ENCODE measurements around the gene RNF141. TPM values are rescaled to one million over a fixed set of nuclear protein-coding genes. Genes with fewer than 3 reads are reported as not detected.

RNF141 gene
- total and polyA plus RNA-seq, 5 donors from 2014 or later = 7.8 to 22.5 (median 17.8) TPM

DNA sequence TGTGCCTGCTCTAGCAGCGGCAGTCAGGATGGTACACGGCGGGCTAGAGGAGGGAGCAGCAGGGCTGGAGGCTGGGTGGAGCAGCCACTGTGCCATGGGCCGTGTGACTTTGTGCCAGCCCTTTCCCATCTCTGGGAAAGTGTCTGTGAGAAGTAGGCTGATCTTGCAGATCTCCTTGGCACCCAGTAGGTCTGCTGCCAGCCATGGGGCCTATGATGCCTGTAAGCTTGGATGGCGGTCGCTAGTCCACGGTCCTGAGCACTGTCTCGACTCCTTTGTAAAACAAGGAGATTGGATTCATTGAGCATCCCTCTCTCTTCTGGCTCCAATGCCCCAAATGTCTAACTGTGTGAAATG, 63.3 kb downstream of the RNF141 start:
- Mint-ChIP-seq H3K27me3 (no peaks in the 10 kb centered on the region), H3K4me1 (peaks cover 0 to 26% (median 14%) of the 10 kb centered on the region in 4 donors), H3K27ac (no peak overlapping the region), H3K4me3 (no peak overlapping the region), H3K36me3 (peaks cover 25% of the 10 kb centered on the region), H3K9me3 (no peaks in the 10 kb centered on the region)
- Histone ChIP-seq H3K4me1 (ENCODE audit: control insufficient read depth, insufficient read depth, low read length, poor library complexity, severe bottlenecking) (no peaks in the 10 kb centered on the region), H3K27ac (ENCODE audit: insufficient read depth, low read length, poor library complexity, severe bottlenecking) (no peak overlapping the region), H3K27me3 (ENCODE audit: control insufficient read depth, insufficient read depth, low read length) (no peaks in the 10 kb centered on the region), H3K4me3 (ENCODE audit: low read depth, low read length) (no peak overlapping the region), H3K36me3 (ENCODE audit: control insufficient read depth, insufficient read depth, low read length) (peaks cover 51% of the 10 kb centered on the region), H3K9me3 (ENCODE audit: control insufficient read depth in 2 of 2, low read length in 2 of 2) (no peaks in the 10 kb centered on the region)
- no peak for DNase-seq
- ATAC-seq (ENCODE audit: low read depth in 2 of 2) = no peak

DNA sequence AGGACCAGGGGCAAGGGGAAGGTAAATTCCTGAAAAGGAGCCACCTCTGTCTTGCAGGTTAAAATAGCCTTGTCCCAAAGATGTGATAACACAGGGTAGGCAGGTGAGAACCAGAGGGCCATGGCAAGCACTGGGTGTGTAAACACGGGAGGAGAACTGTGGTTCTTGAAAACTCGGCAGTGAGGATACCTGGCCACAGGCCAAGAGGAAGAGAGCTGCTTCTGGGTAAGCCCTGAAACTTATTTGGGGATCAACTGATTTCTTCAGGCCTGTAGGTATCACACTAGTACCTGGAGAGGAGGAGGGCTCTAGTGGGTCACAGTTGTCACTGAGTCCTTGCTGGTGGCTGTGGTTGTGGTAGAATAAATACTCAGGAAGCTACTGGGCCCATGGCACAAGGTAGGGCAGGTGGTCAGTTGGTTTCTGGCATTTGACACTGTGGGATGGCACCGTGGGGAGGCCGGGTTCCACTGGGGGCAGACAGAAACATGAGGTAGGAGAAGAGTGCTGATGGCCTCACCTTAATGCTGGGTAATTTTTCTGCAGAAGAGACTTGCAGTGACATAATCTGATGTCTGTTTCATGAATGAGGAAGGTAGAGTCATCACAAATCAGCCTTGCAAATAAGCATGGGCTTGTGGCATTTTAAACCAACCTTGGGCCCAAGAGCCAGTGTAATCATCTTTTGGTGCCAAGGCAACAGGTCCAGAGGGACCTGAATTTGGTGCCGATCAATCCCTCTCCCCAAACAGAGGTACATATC, 63.9 kb downstream of the RNF141 start:
- peak overlapping the region in 2 of 3 donors; percentile 67 to 78 for H3K27ac Mint-ChIP-seq
- H3K36me3 Mint-ChIP-seq = peaks cover 25% of the 10 kb centered on the region
- Histone ChIP-seq H3K27me3 (ENCODE audit: control insufficient read depth, insufficient read depth, low read length) (no peaks in the 10 kb centered on the region), H3K9me3 (ENCODE audit: control insufficient read depth in 2 of 2, low read length in 2 of 2) (no peaks in the 10 kb centered on the region), H3K4me1 (ENCODE audit: control insufficient read depth, insufficient read depth, low read length, poor library complexity, severe bottlenecking) (no peaks in the 10 kb centered on the region), H3K36me3 (ENCODE audit: control insufficient read depth, insufficient read depth, low read length) (peaks cover 49% of the 10 kb centered on the region), H3K27ac (ENCODE audit: insufficient read depth, low read length, poor library complexity, severe bottlenecking) (peak overlapping the region; percentile 5), H3K4me3 (ENCODE audit: low read depth, low read length) (no peak overlapping the region)
- H3K27me3 Mint-ChIP-seq = no peaks in the 10 kb centered on the region
- DNase-seq = no peak
- H3K4me1 Mint-ChIP-seq = peaks cover 0 to 26% (median 14%) of the 10 kb centered on the region in 4 donors
- no peak overlapping the region for H3K4me3 Mint-ChIP-seq
- H3K9me3 Mint-ChIP-seq = no peaks in the 10 kb centered on the region
- no peak for ATAC-seq (ENCODE audit: low read depth in 2 of 2)

DNA sequence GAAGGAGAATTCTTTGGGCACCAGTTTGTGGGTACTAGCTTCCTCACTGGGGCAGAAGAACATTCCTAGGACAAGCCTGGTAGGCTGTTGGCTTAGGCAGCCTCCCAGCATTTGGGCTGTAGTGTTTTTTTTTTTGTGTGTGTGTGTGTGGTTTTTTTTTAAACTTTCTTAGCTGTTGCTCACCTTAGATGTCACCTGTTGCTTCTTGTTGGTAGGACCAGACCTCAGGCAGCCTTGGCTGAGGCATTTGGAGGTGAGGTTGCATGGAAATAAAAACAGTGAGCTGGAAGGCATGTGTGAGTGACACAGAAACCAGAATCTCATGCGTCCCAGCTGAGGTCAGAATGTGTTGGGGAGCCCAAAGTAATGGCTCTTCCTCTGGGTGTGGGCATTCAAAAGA, 64.6 kb downstream of the RNF141 start:
- DNase-seq (no peak), ATAC-seq (ENCODE audit: low read depth in 2 of 2) (no peak)
- Mint-ChIP-seq H3K4me3 (no peak overlapping the region), H3K36me3 (peaks cover 25% of the 10 kb centered on the region), H3K27ac (peak overlapping the region in 2 of 3 donors; percentile 67 to 78), H3K4me1 (peaks cover 0 to 26% (median 13%) of the 10 kb centered on the region in 4 donors), H3K27me3 (no peaks in the 10 kb centered on the region), H3K9me3 (no peaks in the 10 kb centered on the region)
- H3K9me3 ChIP-seq (ENCODE audit: control insufficient read depth in 2 of 2, low read length in 2 of 2) = no peaks in the 10 kb centered on the region
- H3K4me3 ChIP-seq (ENCODE audit: low read depth, low read length) = no peak overlapping the region
- peaks cover 42% of the 10 kb centered on the region for H3K36me3 ChIP-seq (ENCODE audit: control insufficient read depth, insufficient read depth, low read length)
- no peak overlapping the region for H3K27ac ChIP-seq (ENCODE audit: insufficient read depth, low read length, poor library complexity, severe bottlenecking)
- H3K4me1 ChIP-seq (ENCODE audit: control insufficient read depth, insufficient read depth, low read length, poor library complexity, severe bottlenecking) = no peaks in the 10 kb centered on the region
- no peaks in the 10 kb centered on the region for H3K27me3 ChIP-seq (ENCODE audit: control insufficient read depth, insufficient read depth, low read length)

DNA sequence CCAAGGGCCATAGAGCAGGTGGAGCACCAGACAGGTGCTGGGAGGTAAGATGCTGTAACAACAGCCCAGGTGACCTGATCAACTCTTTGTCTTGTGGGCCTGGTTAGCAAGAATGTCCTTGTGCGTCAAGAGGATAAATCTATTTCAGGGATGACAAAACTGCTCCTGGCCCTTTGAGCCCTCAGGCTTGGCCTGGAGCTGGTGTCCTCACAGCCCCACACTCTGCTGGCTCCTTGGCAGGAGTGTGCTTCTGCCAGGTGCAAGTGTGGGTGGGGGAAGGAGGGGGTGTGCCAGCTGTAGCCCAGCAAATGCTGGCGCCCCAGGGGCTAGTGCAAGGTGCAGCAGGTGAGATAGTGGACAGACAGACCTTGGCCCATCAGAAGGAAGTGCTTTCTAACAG, 66.4 kb downstream of the RNF141 start:
- Mint-ChIP-seq H3K27me3 (no peaks in the 10 kb centered on the region), H3K27ac (peak overlapping the region in 1 of 3 donors; percentile 72), H3K36me3 (peaks cover 27% of the 10 kb centered on the region), H3K4me3 (no peak overlapping the region), H3K9me3 (peaks cover 0 to 4% (median 0%) of the 10 kb centered on the region in 7 donors), H3K4me1 (peaks cover 0 to 23% (median 12%) of the 10 kb centered on the region in 4 donors)
- Histone ChIP-seq H3K27ac (ENCODE audit: insufficient read depth, low read length, poor library complexity, severe bottlenecking) (no peak overlapping the region), H3K4me3 (ENCODE audit: low read depth, low read length) (no peak overlapping the region), H3K4me1 (ENCODE audit: control insufficient read depth, insufficient read depth, low read length, poor library complexity, severe bottlenecking) (no peaks in the 10 kb centered on the region), H3K36me3 (ENCODE audit: control insufficient read depth, insufficient read depth, low read length) (peaks cover 32% of the 10 kb centered on the region), H3K27me3 (ENCODE audit: control insufficient read depth, insufficient read depth, low read length) (no peaks in the 10 kb centered on the region), H3K9me3 (ENCODE audit: control insufficient read depth in 2 of 2, low read length in 2 of 2) (no peaks in the 10 kb centered on the region)
- no peak for ATAC-seq (ENCODE audit: low read depth in 2 of 2)
- no peak for DNase-seq

DNA sequence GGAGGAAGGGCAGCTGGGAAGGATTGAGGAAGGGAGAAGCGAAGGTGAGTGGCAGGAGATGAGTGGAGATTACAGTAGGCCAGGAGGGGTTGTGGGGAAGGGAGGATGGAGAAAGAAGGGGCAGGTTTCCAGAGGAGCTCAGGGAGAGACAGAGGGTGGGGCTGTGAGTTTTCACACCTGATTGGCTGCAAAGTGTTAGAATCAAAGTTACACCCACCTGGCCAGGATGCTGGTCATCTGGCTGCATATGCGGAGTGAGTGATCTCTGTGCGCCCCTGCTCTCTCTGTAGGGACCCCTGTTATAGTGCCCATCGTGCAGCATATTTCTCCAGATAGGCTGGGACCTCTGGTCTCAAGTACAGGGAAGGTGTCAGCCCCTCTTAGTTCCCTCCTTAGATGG, 67.6 kb downstream of the RNF141 start:
- Mint-ChIP-seq H3K9me3 (peaks cover 0 to 4% (median 0%) of the 10 kb centered on the region in 7 donors), H3K36me3 (peaks cover 24% of the 10 kb centered on the region), H3K4me1 (peaks cover 5 to 21% (median 11%) of the 10 kb centered on the region in 4 donors), H3K27me3 (no peaks in the 10 kb centered on the region), H3K4me3 (no peak overlapping the region), H3K27ac (peak overlapping the region in 1 of 3 donors; percentile 72)
- ATAC-seq (ENCODE audit: low read depth in 2 of 2) = no peak
- Histone ChIP-seq H3K36me3 (ENCODE audit: control insufficient read depth, insufficient read depth, low read length) (peaks cover 21% of the 10 kb centered on the region), H3K9me3 (ENCODE audit: control insufficient read depth in 2 of 2, low read length in 2 of 2) (no peaks in the 10 kb centered on the region), H3K27me3 (ENCODE audit: control insufficient read depth, insufficient read depth, low read length) (no peaks in the 10 kb centered on the region), H3K27ac (ENCODE audit: insufficient read depth, low read length, poor library complexity, severe bottlenecking) (no peak overlapping the region), H3K4me3 (ENCODE audit: low read depth, low read length) (no peak overlapping the region), H3K4me1 (ENCODE audit: control insufficient read depth, insufficient read depth, low read length, poor library complexity, severe bottlenecking) (no peaks in the 10 kb centered on the region)
- DNase-seq = no peak

DNA sequence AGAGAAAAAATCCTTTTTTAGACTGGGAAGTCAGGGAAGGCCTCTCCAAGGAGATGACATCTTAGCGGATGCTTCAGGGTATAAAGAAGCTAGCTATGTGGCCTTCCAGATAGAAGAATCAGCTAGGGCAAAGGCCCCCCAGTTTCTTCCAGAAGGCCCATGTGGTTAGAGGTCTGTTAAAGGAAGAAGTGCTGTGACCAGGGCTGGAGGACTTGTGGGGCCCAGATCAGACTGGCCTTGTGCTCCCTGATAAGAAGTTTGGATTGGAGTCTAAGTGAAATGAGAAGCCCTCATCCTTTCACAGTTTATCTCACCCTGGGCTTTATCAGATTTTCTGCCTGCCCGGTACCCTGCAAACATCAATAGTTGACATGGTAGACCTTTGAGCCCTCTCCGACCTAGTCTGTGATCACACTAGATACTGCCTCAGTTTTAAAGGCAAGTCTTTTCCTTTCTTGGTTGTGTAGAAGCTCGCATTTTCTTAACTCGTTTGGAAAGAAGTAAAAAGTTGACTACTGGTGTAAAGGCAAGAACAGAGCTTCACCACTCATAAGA, 78.2 kb downstream of the RNF141 start:
- H3K4me1 ChIP-seq (ENCODE audit: control insufficient read depth, insufficient read depth, low read length, poor library complexity, severe bottlenecking) = peaks cover 25% of the 10 kb centered on the region
- no peak overlapping the region for H3K27ac ChIP-seq (ENCODE audit: insufficient read depth, low read length, poor library complexity, severe bottlenecking)
- H3K36me3 ChIP-seq (ENCODE audit: control insufficient read depth, insufficient read depth, low read length) = peaks cover 38% of the 10 kb centered on the region
- ATAC-seq (ENCODE audit: low read depth in 2 of 2) (no peak), DNase-seq (no peak)
- H3K9me3 ChIP-seq (ENCODE audit: control insufficient read depth in 2 of 2, low read length in 2 of 2) = no peaks in the 10 kb centered on the region
- H3K4me3 Mint-ChIP-seq = no peak overlapping the region
- H3K4me1 Mint-ChIP-seq = peaks cover 6 to 32% (median 23%) of the 10 kb centered on the region in 4 donors
- H3K36me3 Mint-ChIP-seq = peaks cover 38% of the 10 kb centered on the region
- H3K9me3 Mint-ChIP-seq = peaks cover 0 to 1% (median 0%) of the 10 kb centered on the region in 7 donors
- H3K27me3 ChIP-seq (ENCODE audit: control insufficient read depth, insufficient read depth, low read length) = no peaks in the 10 kb centered on the region
- no peak overlapping the region for H3K27ac Mint-ChIP-seq
- H3K4me3 ChIP-seq (ENCODE audit: low read depth, low read length) = no peak overlapping the region
- no peaks in the 10 kb centered on the region for H3K27me3 Mint-ChIP-seq
